ENCODE measurements around the gene RNF166.

GRCh38 chr16:88649924-88650748 is 56.1 kb downstream of the RNF166 start:
- TF ChIP-seq CTCF (conservative IDR thresholded peaks at IDR 0.05; ENCODE audit: low read depth, low read length) (no peak), EZH2 (IDR thresholded peaks at IDR 0.05; ENCODE audit: borderline replicate concordance, low read depth, low read length, poor library complexity, severe bottlenecking) (no peak)
